Ovary (tissue), 9 donors: ENCODE measurements around the gene ZNF716. TPM values are rescaled to one million over a fixed set of nuclear protein-coding genes. Genes with fewer than 3 reads are reported as not detected.
A peak's percentile ranks its signal among the peaks of the same experiment; 100 is the strongest.

Source experiments
- DNase-seq, 5 donors: peaks; one replicate each; pipeline ENCODE4 v3.0.0-alpha.2; 2019 to 2020
- H3K27ac ChIP-seq, 2 donors: fragments of 200-600 bp; one replicate each; pipeline versions ENCODE4 v1.5.1 to v1.8.0; 2019 to 2022
- H3K27me3 ChIP-seq: fragments of 200-600 bp; one replicate; pipeline ENCODE4 v1.8.0; 2022
- H3K36me3 ChIP-seq: fragments of 200-600 bp; sonication (generic); one replicate; pipeline ENCODE4 v1.5.1; 2019
- H3K4me1 ChIP-seq: one replicate; pipeline ENCODE4 v1.8.1; 2013; ENCODE audit warnings: mild to moderate bottlenecking, moderate library complexity; ENCODE audit not compliant: insufficient read depth
- H3K4me3 ChIP-seq: fragments of 200-600 bp; sonication (generic); one replicate; pipeline ENCODE4 v1.5.1; 2017
- H3K9me3 ChIP-seq, 2 donors: fragments of 200-600 bp in 1 of 2; sonication (generic) in 1 of 2; one replicate each; pipeline versions ENCODE4 v1.5.1 to v1.8.1; 2013 to 2019; ENCODE audit warnings: mild to moderate bottlenecking in 1 of 2, moderate library complexity in 1 of 2
- EP300 ChIP-seq: sonication (generic); formaldehyde crosslinking; IDR thresholded peaks from one replicate; pipeline ENCODE4 v1.6.1; 2017; ENCODE audit warnings: antibody characterized with exemption
- POLR2A ChIP-seq: fragments of 450-650 bp; IDR thresholded peaks from one replicate; pipeline ENCODE4 v1.6.1; 2017; ENCODE audit warnings: antibody characterized with exemption, mild to moderate bottlenecking, moderate library complexity
- WGBS, 3 donors: extraction: QIAGEN DNeasy Blood & Tissue Kit in 1 of 3; methylation state at CpG; one replicate each; pipeline versions ENCODE4 v1.1.5 to v1.1.7; 2013 to 2017; 5-methylcytosine and 5-hydroxymethylcytosine counted together
- intact Hi-C, 4 donors: fragments of 100-400 bp; cut with DNase I; formaldehyde crosslinking; loops; one replicate each; pipeline versions ENCODE4 v1.11.0 to v1.15.1; 2022 to 2023
- microRNA counts: library from miRNA; unstranded; fragments of <30 nt; microRNA quantifications from one replicate; lab custom pipeline; 2016
- microRNA-seq, 3 donors: library from miRNA; unstranded; fragments of <30 nt; microRNA quantifications; one replicate each; pipeline versions ENCODE4 to v1.2.0, GENCODE V29; 2019 to 2020
- polyA plus RNA-seq, 2 donors: library from polyadenylated mRNA; stranded (reverse); fragments of 200-250 nt in 1 of 2; fragments of 350-450 nt in 1 of 2; fragmentation: Illumina TruSeq in 1 of 2; extraction: RNeasy Lipid Tissue Mini Kit (QIAGEN cat#74804) in 1 of 2; gene quantifications; one replicate each; pipeline ENCODE4 v1.2.3, GENCODE V29; 2013 to 2014
- small RNA-seq: library from RNA; depleted of rRNA; stranded (forward); fragments of <200 nt; gene quantifications from one replicate; pipeline ENCODE3, GENCODE V24; 2016
- total RNA-seq, 7 donors: library from RNA; depleted of rRNA in 2 of 7; stranded (reverse); fragments of >200 nt in 2 of 7; fragmentation: NEBNext Ultra II Directional in 3 of 7; extraction: Animal tissue kit (Norgen Biotek cat#: 25700) in 3 of 7; gene quantifications; one replicate each; pipeline versions ENCODE4 v1.1.0 to v1.2.4, GENCODE V29; 2016 to 2023
- TF ChIP-seq, protein P1 (sequence below), 3 donors: fragments of 450-650 bp in 2 of 3; fragments of 200-600 bp in 1 of 3; IDR thresholded peaks; one replicate each; pipeline versions ENCODE4 v1.5.1 to v1.8.0; 2016 to 2022; ENCODE audit warnings: antibody characterized with exemption in 3 of 3, mild to moderate bottlenecking in 1 of 3
- donor health status: DM: no; HTN: no; CAD: no; lungs with moderate emphysema.
- donor health status: DM: no; HTN: no; CAD: no.
- donor health status: Bipolar disorder and iron deficiency.
- donor health status: DM: yes; HTN: yes; CAD: no.
- donor health status: DM: no; HTN: no; CAD: no.
- donor health status: DM: yes; HTN: yes; CAD: no.

Gene ZNF716
- total and polyA plus RNA-seq, 9 donors, result not detected

DNA sequence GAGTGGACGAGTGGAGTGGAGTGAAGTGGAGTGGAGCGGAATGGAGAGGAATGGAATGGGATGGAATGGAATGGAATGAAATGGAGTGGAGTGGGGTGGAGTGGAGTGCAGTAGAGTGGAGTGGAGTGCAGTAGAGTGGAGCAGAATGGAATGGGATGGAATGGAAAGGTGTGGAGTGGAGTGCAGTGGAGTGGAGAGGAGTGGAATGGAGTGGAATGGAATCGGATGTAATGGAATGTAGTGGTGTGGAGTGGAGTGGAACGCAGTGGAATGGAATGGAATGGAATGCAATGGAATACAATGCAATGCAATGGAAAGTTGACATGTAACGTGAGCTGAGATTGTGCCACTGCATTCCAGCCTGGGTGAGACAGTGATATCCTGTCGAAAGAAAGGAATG, 46.4 kb downstream of the ZNF716 start:
- no peak for TF ChIP-seq EP300
- 51 to 65% (median 64%) methylated on average over 6 of the region's 6 CpGs for WGBS, 3 donors
- intact Hi-C loops, result no loop called here
- Histone ChIP-seq H3K27ac (no peak overlapping the region), H3K27me3 (no peaks in the 10 kb centered on the region), H3K36me3 (no peaks in the 10 kb centered on the region), H3K9me3 (no peaks in the 10 kb centered on the region), H3K4me1 (no peaks in the 10 kb centered on the region), H3K4me3 (no peak overlapping the region)
- DNase-seq, result no peak

- Histone ChIP-seq H3K27ac (no peak overlapping the region), H3K27me3 (no peaks in the 10 kb centered on the region), H3K9me3 (no peaks in the 10 kb centered on the region), H3K4me1 (no peaks in the 10 kb centered on the region), H3K36me3 (no peaks in the 10 kb centered on the region), H3K4me3 (no peak overlapping the region)
- WGBS, 3 donors, result 68 to 84% (median 74%) methylated on average over 1 of the region's 1 CpG
- DNase-seq, result no peak
- TF ChIP-seq POLR2A (no peak), EP300 (no peak)
- TF ChIP-seq, protein P1, sequence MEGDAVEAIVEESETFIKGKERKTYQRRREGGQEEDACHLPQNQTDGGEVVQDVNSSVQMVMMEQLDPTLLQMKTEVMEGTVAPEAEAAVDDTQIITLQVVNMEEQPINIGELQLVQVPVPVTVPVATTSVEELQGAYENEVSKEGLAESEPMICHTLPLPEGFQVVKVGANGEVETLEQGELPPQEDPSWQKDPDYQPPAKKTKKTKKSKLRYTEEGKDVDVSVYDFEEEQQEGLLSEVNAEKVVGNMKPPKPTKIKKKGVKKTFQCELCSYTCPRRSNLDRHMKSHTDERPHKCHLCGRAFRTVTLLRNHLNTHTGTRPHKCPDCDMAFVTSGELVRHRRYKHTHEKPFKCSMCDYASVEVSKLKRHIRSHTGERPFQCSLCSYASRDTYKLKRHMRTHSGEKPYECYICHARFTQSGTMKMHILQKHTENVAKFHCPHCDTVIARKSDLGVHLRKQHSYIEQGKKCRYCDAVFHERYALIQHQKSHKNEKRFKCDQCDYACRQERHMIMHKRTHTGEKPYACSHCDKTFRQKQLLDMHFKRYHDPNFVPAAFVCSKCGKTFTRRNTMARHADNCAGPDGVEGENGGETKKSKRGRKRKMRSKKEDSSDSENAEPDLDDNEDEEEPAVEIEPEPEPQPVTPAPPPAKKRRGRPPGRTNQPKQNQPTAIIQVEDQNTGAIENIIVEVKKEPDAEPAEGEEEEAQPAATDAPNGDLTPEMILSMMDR (IDR thresholded peaks at IDR 0.05), result no peak
- intact Hi-C loops, result no loop called here
Measured at GRCh38 chr7:57505176-57505575, 55.2 kb downstream of the ZNF716 start.

MicroRNAs encoded within 50 kb of the gene (microRNA counts, 767-probe panel; counts per million panel counts)
- 530 counts per million, percentile 78 among the panel's probes with 10 or more counts for microRNA hsa-miR-3147 (lab: Ali Mortazavi, UCI)

Small RNAs within 50 kb of the gene (microRNA-seq; reads per million reads assigned to microRNA genes)
- gene MIR3147, result 0 reads per million in 3 donors

Small RNAs within 50 kb of the gene (small RNA-seq; reads per million reads assigned to genes)
- not detected for gene MIR3147
